K562 (cell line): ENCODE results near the gene CD93. TPM values are rescaled to one million over a fixed set of nuclear protein-coding genes. Genes with fewer than 3 reads are reported as not detected.

Source experiments
- ATAC-seq: fragments of 200-7000 bp; cut with Tn5 transposase; 3 replicates; pipeline ENCODE4 v1.9.1; 2020; ENCODE audit warnings: moderate library complexity
- BruUV-seq: library from RNA; stranded (reverse); fragments of 400-500 nt; replicated peaks from 2 replicates; lab custom pipeline; 2021; lab: Mats Ljungman, UMichigan
- CTCF ChIA-PET: fragments of 300-600 bp; formaldehyde crosslinking; extraction: SDS; loops from one replicate; lab custom pipeline; 2021; ENCODE audit warnings: low intra/inter-chr PET ratio; lab: Yijun Ruan, JAX
- POLR2A ChIA-PET: fragments of 300-600, 350-650 bp; sonication (Branson Sonifier 250); formaldehyde crosslinking; extraction: SDS; loops from one replicate; lab custom pipeline; 2021; ENCODE audit warnings: antibody characterized with exemption, inconsistent platforms; lab: Yijun Ruan, JAX
- DNase-seq, 4 experiments: peaks; one replicate each; pipeline versions ENCODE4 v3.0.0 to v3.0.0-alpha.2; 2011 to 2018; ENCODE audit warnings: low spot score in 3 of 4, mixed read lengths in 3 of 4; ENCODE audit errors: extremely low read depth in 1 of 4
- FAIRE-seq: peaks from 2 replicates; lab custom pipeline; 2011; peaks lifted over from hg19 to GRCh38; lab: Jason Lieb, UNC
- H2AFZ ChIP-seq: 2 replicates; pipeline ENCODE4 v1.6.0; 2011; ENCODE audit warnings: low read depth, low read length, control low read depth, inconsistent platforms
- H3K27ac ChIP-seq: fragments of 200-600 bp; 3 replicates; pipeline ENCODE4 v1.8.0; 2011; ENCODE audit warnings: low read depth, mild to moderate bottlenecking, control low read depth, inconsistent platforms, low read length, moderate library complexity, mixed read lengths; ENCODE audit errors: extremely low read depth
- H3K27me3 ChIP-seq, 2 experiments: fragments of 300-600 bp in 1 of 2; 2 replicates in 1 of 2; 3 replicates in 1 of 2; pipeline versions ENCODE4 v1.6.0 to v1.8.0; 2011; ENCODE audit warnings: inconsistent platforms in 2 of 2, low read length in 2 of 2, mild to moderate bottlenecking in 1 of 2, mixed read lengths in 1 of 2, moderate library complexity in 1 of 2; ENCODE audit not compliant: control insufficient read depth in 2 of 2, insufficient read depth in 2 of 2
- H3K36me3 ChIP-seq: fragments of 300-600 bp; 3 replicates; pipeline ENCODE4 v1.8.0; 2011; ENCODE audit warnings: mild to moderate bottlenecking, low read length, inconsistent platforms; ENCODE audit not compliant: control insufficient read depth, insufficient read depth
- H3K4me1 ChIP-seq, 2 experiments: fragments of 200-600 bp in 1 of 2; replicated peaks in 1 of 2; 2 replicates in 1 of 2; 3 replicates in 1 of 2; pipeline versions ENCODE4 v1.5.1 to v1.8.0; 2011; ENCODE audit warnings: inconsistent platforms in 2 of 2, low read length in 2 of 2, mild to moderate bottlenecking in 1 of 2, mixed read lengths in 1 of 2, moderate library complexity in 1 of 2; ENCODE audit not compliant: control insufficient read depth in 2 of 2, insufficient read depth in 2 of 2
- H3K4me2 ChIP-seq: 2 replicates; pipeline ENCODE4 v1.6.1; 2011; ENCODE audit warnings: low read length, control low read depth, inconsistent platforms, mixed read lengths; ENCODE audit not compliant: insufficient read depth
- H3K4me3 ChIP-seq: fragments of 200-600 bp; sonication (generic), shearing (Covaris generic); 2 replicates; pipeline ENCODE4 v1.5.1; 2016; ENCODE audit warnings: control low read depth, inconsistent platforms
- H3K79me2 ChIP-seq: fragments of 200-600 bp; 3 replicates; pipeline ENCODE4 v1.8.0; 2011; ENCODE audit warnings: low read length, inconsistent platforms; ENCODE audit not compliant: control insufficient read depth, insufficient read depth
- H3K9ac ChIP-seq, 2 experiments: 2 replicates each; pipeline versions ENCODE4 v1.6.0 to v1.6.1; 2011; ENCODE audit warnings: low read depth in 2 of 2, low read length in 2 of 2, control low read depth in 1 of 2, inconsistent platforms in 1 of 2, mild to moderate bottlenecking in 1 of 2, mixed read lengths in 1 of 2; ENCODE audit not compliant: insufficient read depth in 1 of 2
- H3K9me1 ChIP-seq: one replicate; pipeline ENCODE4 v1.6.0; 2011; ENCODE audit warnings: inconsistent platforms, mild to moderate bottlenecking, low read length, moderate library complexity; ENCODE audit not compliant: control insufficient read depth, insufficient read depth
- H3K9me3 ChIP-seq: replicated peaks from 2 replicates; pipeline ENCODE4 v1.5.1; 2011; ENCODE audit warnings: low read depth, low read length, inconsistent platforms; ENCODE audit not compliant: control insufficient read depth, insufficient read depth
- H4K20me1 ChIP-seq: replicated peaks from 2 replicates; pipeline ENCODE4 v1.6.1; 2011; ENCODE audit warnings: low read length, inconsistent platforms, mixed read lengths; ENCODE audit not compliant: control insufficient read depth, insufficient read depth
- BRCA1 ChIP-seq, 2 experiments: fragments of 450-650 bp in 1 of 2; sonication (generic) in 1 of 2; formaldehyde crosslinking in 1 of 2; IDR thresholded peaks; 2 replicates each; pipeline versions ENCODE4 v1.5.0 to v1.6.1; 2017 to 2020; ENCODE audit warnings: mild to moderate bottlenecking in 1 of 2, missing genetic modification reagents in 1 of 2
- CTCF ChIP-seq, 3 experiments: IDR thresholded peaks in 2 of 3; conservative IDR thresholded peaks in 1 of 3; 2 replicates each; pipeline ENCODE4 v1.5.1; 2011 to 2012; ENCODE audit warnings: low read length in 3 of 3, mild to moderate bottlenecking in 3 of 3, control low read depth in 2 of 3, improper control_type of control experiment in 1 of 3, inconsistent platforms in 1 of 3, low read depth in 1 of 3, mixed read lengths in 1 of 3, moderate library complexity in 1 of 3; ENCODE audit not compliant: insufficient read depth in 2 of 3
- L3MBTL2 ChIP-seq: fragments of 450-650 bp; IDR thresholded peaks from 2 replicates; pipeline ENCODE4 v1.6.1; 2016; ENCODE audit warnings: mild to moderate bottlenecking, moderate library complexity
- MTA3 ChIP-seq: fragments of 450-650 bp; formaldehyde crosslinking; IDR thresholded peaks from 2 replicates; pipeline ENCODE4 v1.6.1; 2017; ENCODE audit warnings: mild to moderate bottlenecking, borderline replicate concordance
- NBN ChIP-seq: fragments of 450-650 bp; IDR thresholded peaks from 2 replicates; pipeline ENCODE4 v1.6.1; 2016; ENCODE audit warnings: low read depth, mild to moderate bottlenecking
- NFE2L1 ChIP-seq: fragments of 450-650 bp; IDR thresholded peaks from 2 replicates; pipeline ENCODE4 v1.6.1; 2016; ENCODE audit warnings: missing genetic modification characterization, low read depth, mild to moderate bottlenecking, missing compliant biosample characterization, moderate library complexity, borderline replicate concordance
- RAD21 ChIP-seq, 2 experiments: fragments of 250-450 bp in 1 of 2; fragments of 450-650 bp in 1 of 2; sonication (Bioruptor Pico) in 1 of 2; formaldehyde crosslinking in 1 of 2; IDR thresholded peaks in 1 of 2; conservative IDR thresholded peaks in 1 of 2; 2 replicates each; pipeline versions ENCODE4 v1.4.0 to v1.8.0; 2020 to 2022; ENCODE audit warnings: mild to moderate bottlenecking in 2 of 2, moderate library complexity in 1 of 2
- RBM14 ChIP-seq: fragments of 200-400 bp; formaldehyde crosslinking; IDR thresholded peaks from 2 replicates; pipeline ENCODE4 v1.6.1; 2018; ENCODE audit warnings: low read depth, mild to moderate bottlenecking, low read length, moderate library complexity, borderline replicate concordance; ENCODE audit not compliant: insufficient read depth
- ZNF436 ChIP-seq: fragments of 250-450, 450-650 bp; sonication (Bioruptor Pico); formaldehyde crosslinking; IDR thresholded peaks from 2 replicates; pipeline ENCODE4 v1.7.0; 2020; ENCODE audit warnings: mild to moderate bottlenecking
- ZZZ3 ChIP-seq: fragments of 450-650 bp; IDR thresholded peaks from 2 replicates; pipeline ENCODE4 v1.6.1; 2016; ENCODE audit warnings: antibody characterized with exemption, mild to moderate bottlenecking, moderate library complexity
- WGBS: fragments of 100-300 bp; shearing (Covaris generic); methylation state at CpG from one replicate; pipeline ENCODE4 v1.1.6; 2016; ENCODE audit warnings: low coverage, mixed read lengths; ENCODE audit not compliant: insufficient coverage; ENCODE audit errors: missing lambda C conversion rate; 5-methylcytosine and 5-hydroxymethylcytosine counted together
- in situ Hi-C: fragments of 300-500 bp; cut with MboI; formaldehyde crosslinking; loops from 4 replicates; pipeline ENCODE4 v1.15.0; 2018; ENCODE audit warnings: inconsistent platforms, mixed read lengths
- intact Hi-C: fragments of 100-400 bp; cut with micrococcal nuclease; formaldehyde crosslinking; loops from 2 replicates; pipeline ENCODE4 v1.14.2; 2022
- polyA plus RNA-seq, 8 experiments: library from polyadenylated mRNA; depleted of rRNA in 4 of 8; stranded (reverse) in 5 of 8; unstranded in 3 of 8; fragments of >200 nt; fragmentation: Nextera tagmentation in 2 of 8; fragmentation: Illumina TruSeq in 1 of 8; extraction: Ambion mirVana in 2 of 8; extraction: Trizol in 1 of 8; gene quantifications; 2 replicates each; pipeline versions ENCODE4 v1.2.1 to v1.2.3, GENCODE V29; 2011 to 2014; ENCODE audit warnings: inconsistent platforms in 1 of 8, missing spikeins in 1 of 8
- total RNA-seq, 7 experiments: library from RNA; depleted of rRNA in 6 of 7; stranded (reverse); fragments of >200 nt in 6 of 7; fragmentation: Illumina TruSeq in 2 of 7; extraction: Trizol in 2 of 7; gene quantifications; 2 replicates each; pipeline versions ENCODE4 v1.2.1 to v1.2.3, GENCODE V29; 2011 to 2021; ENCODE audit warnings: low replicate concordance in 1 of 7

The CD93 gene
- total and polyA plus RNA-seq, 9 of the 15 experiments (the other 6 are each of a cell fraction or from before 2014, with no cell fraction given), result 0.03 to 0.20 (median 0.05) TPM

GRCh38 chr20:23090147-23090546, 4.0 kb upstream of the CD93 start:
- in situ Hi-C loops, result no loop called here
- H2AFZ ChIP-seq, result no peak overlapping the region
- peak in 2 of 4 experiments; percentile 18 to 27 for DNase-seq
- WGBS, result 81% methylated on average over 4 of the region's 6 CpGs
- peaks cover 48 to 50% of the 10 kb centered on the region in 2 experiments for H3K4me1 ChIP-seq
- no peak overlapping the region for H3K4me2 ChIP-seq
- FAIRE-seq, result no peak
- no peak overlapping the region for H3K9ac ChIP-seq
- intact Hi-C loops, result loop anchor here (5.0 kb wide), 1 partner anchor 42 kb away; no protein-coding TSS in a partner anchor
- no peaks in the 10 kb centered on the region for H4K20me1 ChIP-seq
- TF ChIP-seq BRCA1 (IDR thresholded peaks at IDR 0.05) (no peak), BRCA1 (CRISPR knock-in tag; IDR thresholded peaks at IDR 0.05) (no peak), L3MBTL2 (no peak), MTA3 (no peak), CTCF (IDR thresholded peaks at IDR 0.05 in 2 of 3, conservative IDR thresholded peaks at IDR 0.05 in 1 of 3; ENCODE audit: insufficient read depth in 2 of 3, low read depth in 1 of 3, low read length in 3 of 3) (peak in 2 of 3 experiments; percentile 22 to 35; a peak in 4 of 6 replicates), RBM14 (no peak), ZNF436 (CRISPR knock-in tag) (no peak), NBN (no peak), RAD21 (CRISPR knock-in tag; conservative IDR thresholded peaks at IDR 0.05 in 1 of 2, IDR thresholded peaks at IDR 0.05 in 1 of 2) (peak in 1 of 2 experiments; percentile 14; a peak in 1 of 4 replicates), NFE2L1 (tag) (no peak), ZZZ3 (no peak)
- TF ChIP-seq, all 486 proteins: peak for 2
- Histone ChIP-seq H3K9me3 (no peaks in the 10 kb centered on the region), H3K79me2 (no peaks in the 10 kb centered on the region), H3K9me1 (no peaks in the 10 kb centered on the region), H3K27ac (no peak overlapping the region), H3K27me3 (no peaks in the 10 kb centered on the region), H3K36me3 (no peaks in the 10 kb centered on the region), H3K4me3 (no peak overlapping the region)
- BruUV-seq, result no TSS peak
- CTCF ChIA-PET, result no interaction called here
- no peak for ATAC-seq
- POLR2A ChIA-PET, result no interaction called here
